ENCODE measurements around the gene ZNF280C. TPM values are rescaled to one million over a fixed set of nuclear protein-coding genes. Genes with fewer than 3 reads are reported as not detected.

The ZNF280C gene
- total RNA-seq, 1 donor from 2014 or later, result 7.4 TPM

GRCh38 chrX:130162094-130162735, 106.5 kb downstream of the ZNF280C start:
- H3K4me1 Mint-ChIP-seq (ENCODE audit: unreplicated experiment), result peaks cover 11% of the 10 kb centered on the region
- no peak for DNase-seq (ENCODE audit: low spot score)
- peaks cover 2% of the 10 kb centered on the region for H3K27me3 Mint-ChIP-seq (ENCODE audit: unreplicated experiment)
- no peak overlapping the region for H3K4me3 Mint-ChIP-seq (ENCODE audit: unreplicated experiment)
- H3K27ac Mint-ChIP-seq (ENCODE audit: unreplicated experiment), result no peak overlapping the region
- H3K9me3 Mint-ChIP-seq (ENCODE audit: unreplicated experiment), result no peaks in the 10 kb centered on the region
- no peaks in the 10 kb centered on the region for H3K36me3 Mint-ChIP-seq (ENCODE audit: low read depth, unreplicated experiment)
- TF ChIP-seq, protein P1, sequence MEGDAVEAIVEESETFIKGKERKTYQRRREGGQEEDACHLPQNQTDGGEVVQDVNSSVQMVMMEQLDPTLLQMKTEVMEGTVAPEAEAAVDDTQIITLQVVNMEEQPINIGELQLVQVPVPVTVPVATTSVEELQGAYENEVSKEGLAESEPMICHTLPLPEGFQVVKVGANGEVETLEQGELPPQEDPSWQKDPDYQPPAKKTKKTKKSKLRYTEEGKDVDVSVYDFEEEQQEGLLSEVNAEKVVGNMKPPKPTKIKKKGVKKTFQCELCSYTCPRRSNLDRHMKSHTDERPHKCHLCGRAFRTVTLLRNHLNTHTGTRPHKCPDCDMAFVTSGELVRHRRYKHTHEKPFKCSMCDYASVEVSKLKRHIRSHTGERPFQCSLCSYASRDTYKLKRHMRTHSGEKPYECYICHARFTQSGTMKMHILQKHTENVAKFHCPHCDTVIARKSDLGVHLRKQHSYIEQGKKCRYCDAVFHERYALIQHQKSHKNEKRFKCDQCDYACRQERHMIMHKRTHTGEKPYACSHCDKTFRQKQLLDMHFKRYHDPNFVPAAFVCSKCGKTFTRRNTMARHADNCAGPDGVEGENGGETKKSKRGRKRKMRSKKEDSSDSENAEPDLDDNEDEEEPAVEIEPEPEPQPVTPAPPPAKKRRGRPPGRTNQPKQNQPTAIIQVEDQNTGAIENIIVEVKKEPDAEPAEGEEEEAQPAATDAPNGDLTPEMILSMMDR (IDR thresholded peaks at IDR 0.05; ENCODE audit: unreplicated experiment), result no peak

DNA sequence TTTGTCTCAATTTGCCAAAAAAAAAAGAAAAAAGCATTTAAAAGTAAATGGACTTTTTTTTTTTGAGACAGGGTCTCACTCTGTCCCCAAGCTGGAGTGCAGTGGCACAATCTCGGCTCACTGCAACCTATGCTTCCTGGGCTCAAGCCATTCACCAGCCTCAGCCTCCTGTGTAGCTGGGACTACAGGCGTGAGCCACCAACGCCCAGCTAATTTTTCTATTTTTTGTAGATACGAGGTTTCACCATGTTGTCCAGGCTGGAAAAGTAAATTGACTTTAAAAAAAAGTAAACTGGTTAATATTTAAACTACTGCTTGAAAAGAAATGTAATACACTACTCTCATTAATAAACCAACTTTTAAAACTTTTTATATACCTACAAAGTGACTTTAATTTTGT, 108.9 kb downstream of the ZNF280C start:
- H3K4me3 Mint-ChIP-seq (ENCODE audit: unreplicated experiment), result no peak overlapping the region
- no peaks in the 10 kb centered on the region for H3K9me3 Mint-ChIP-seq (ENCODE audit: unreplicated experiment)
- H3K27me3 Mint-ChIP-seq (ENCODE audit: unreplicated experiment), result no peaks in the 10 kb centered on the region
- DNase-seq (ENCODE audit: low spot score), result no peak
- no peak overlapping the region for H3K27ac Mint-ChIP-seq (ENCODE audit: unreplicated experiment)
- TF ChIP-seq, protein P1 (IDR thresholded peaks at IDR 0.05; ENCODE audit: unreplicated experiment), result no peak
- H3K36me3 Mint-ChIP-seq (ENCODE audit: low read depth, unreplicated experiment), result no peaks in the 10 kb centered on the region
- H3K4me1 Mint-ChIP-seq (ENCODE audit: unreplicated experiment), result no peaks in the 10 kb centered on the region

- no peak for DNase-seq (ENCODE audit: low spot score)
- Mint-ChIP-seq H3K4me3 (ENCODE audit: unreplicated experiment) (no peak overlapping the region), H3K36me3 (ENCODE audit: low read depth, unreplicated experiment) (no peaks in the 10 kb centered on the region), H3K27ac (ENCODE audit: unreplicated experiment) (no peak overlapping the region), H3K4me1 (ENCODE audit: unreplicated experiment) (no peaks in the 10 kb centered on the region), H3K9me3 (ENCODE audit: unreplicated experiment) (no peaks in the 10 kb centered on the region), H3K27me3 (ENCODE audit: unreplicated experiment) (no peaks in the 10 kb centered on the region)
- TF ChIP-seq, protein P1 (IDR thresholded peaks at IDR 0.05; ENCODE audit: unreplicated experiment), result no peak
Measured at GRCh38 chrX:130158311-130158710, 110.4 kb downstream of the ZNF280C start.

DNA sequence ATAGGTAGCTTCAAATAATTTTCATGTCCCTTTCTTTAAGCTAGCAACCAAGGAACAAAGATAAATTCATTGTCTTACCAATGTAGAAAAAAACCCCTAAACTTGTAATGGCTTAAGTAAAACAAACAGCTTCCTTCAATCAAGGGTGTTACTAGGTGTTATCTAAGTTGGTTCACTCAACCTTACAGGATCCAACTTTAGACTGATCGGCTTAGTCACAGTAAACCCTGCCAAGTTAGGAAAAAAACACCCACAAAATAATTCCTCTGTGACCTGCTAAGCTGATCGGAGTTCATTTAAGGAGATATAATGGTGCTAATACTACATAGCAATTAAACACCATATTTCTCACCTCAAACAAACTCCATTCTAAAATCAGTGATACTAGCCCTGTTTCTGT, 113.1 kb downstream of the ZNF280C start:
- H3K36me3 Mint-ChIP-seq (ENCODE audit: low read depth, unreplicated experiment), result no peaks in the 10 kb centered on the region
- no peak overlapping the region for H3K27ac Mint-ChIP-seq (ENCODE audit: unreplicated experiment)
- no peaks in the 10 kb centered on the region for H3K27me3 Mint-ChIP-seq (ENCODE audit: unreplicated experiment)
- no peak for DNase-seq (ENCODE audit: low spot score)
- TF ChIP-seq, protein P1 (IDR thresholded peaks at IDR 0.05; ENCODE audit: unreplicated experiment), result no peak
- H3K9me3 Mint-ChIP-seq (ENCODE audit: unreplicated experiment), result no peaks in the 10 kb centered on the region
- H3K4me1 Mint-ChIP-seq (ENCODE audit: unreplicated experiment), result no peaks in the 10 kb centered on the region
- H3K4me3 Mint-ChIP-seq (ENCODE audit: unreplicated experiment), result no peak overlapping the region

Other genes with a start within 250 kb of the ZNF280C start
- gene ELF4, start 158.4 kb downstream of the ZNF280C start, total RNA-seq (ENCODE audit: unreplicated experiment), result 23.6 TPM
- 39.9 TPM for gene AIFM1, start 103.1 kb downstream of the ZNF280C start, total RNA-seq (ENCODE audit: unreplicated experiment)
- 4.1 TPM for gene RAB33A, start 96.9 kb downstream of the ZNF280C start, total RNA-seq (ENCODE audit: unreplicated experiment)
- gene SLC25A14, start 71.0 kb upstream of the ZNF280C start, total RNA-seq (ENCODE audit: unreplicated experiment), result 14.5 TPM
- not detected for gene GPR119, start 116.8 kb upstream of the ZNF280C start, total RNA-seq (ENCODE audit: unreplicated experiment)
- gene RBMX2, start 133.1 kb upstream of the ZNF280C start, total RNA-seq (ENCODE audit: unreplicated experiment), result 24.5 TPM

Data from endothelial cell (in vitro differentiated cells).